H1 (cell line): ENCODE results near the gene TSPAN8. TPM values are rescaled to one million over a fixed set of nuclear protein-coding genes. Genes with fewer than 3 reads are reported as not detected.

Experiments used
- CTCF ChIA-PET: fragments of 300-600 bp; sonication (Branson Sonifier 250); formaldehyde crosslinking; loops from one replicate; lab custom pipeline; 2021; ENCODE audit not compliant: partially characterized antibody; lab: Charles Lee
- POLR2A ChIA-PET: fragments of 300-600 bp; sonication (Branson Sonifier 250); formaldehyde crosslinking; loops from one replicate; lab custom pipeline; 2021; ENCODE audit warnings: inconsistent platforms; ENCODE audit not compliant: partially characterized antibody; lab: Charles Lee
- DNase-seq, 2 experiments: peaks; one replicate each; pipeline versions ENCODE4 v3.0.0 to v3.0.0-alpha.2; 2010 to 2022; ENCODE audit warnings: low spot score in 2 of 2, low read depth in 1 of 2, mixed read lengths in 1 of 2
- FAIRE-seq: peaks from 2 replicates; lab custom pipeline; 2011; peaks lifted over from hg19 to GRCh38; lab: Jason Lieb, UNC
- H2AFZ ChIP-seq: 2 replicates; pipeline ENCODE4 v1.8.1; 2012; ENCODE audit warnings: low read length, inconsistent platforms
- H2AK5ac ChIP-seq: 2 replicates; pipeline ENCODE4 v1.6.1; 2013; ENCODE audit warnings: low read depth, low read length
- H2BK120ac ChIP-seq: replicated peaks from 2 replicates; pipeline ENCODE3; 2013; ENCODE audit warnings: low read depth, low read length, inconsistent platforms
- H2BK12ac ChIP-seq: 2 replicates; pipeline ENCODE4 v1.6.1; 2013; ENCODE audit warnings: low read depth, low read length
- H2BK15ac ChIP-seq: 2 replicates; pipeline ENCODE4 v1.6.1; 2013; ENCODE audit warnings: low read length
- H2BK20ac ChIP-seq: 2 replicates; pipeline ENCODE4 v1.6.1; 2013; ENCODE audit warnings: low read length
- H2BK5ac ChIP-seq: 2 replicates; pipeline ENCODE4 v1.6.1; 2013; ENCODE audit warnings: low read depth, low read length
- H3K14ac ChIP-seq: 2 replicates; pipeline ENCODE4 v1.6.1; 2013; ENCODE audit warnings: inconsistent platforms; ENCODE audit not compliant: insufficient read length
- H3K18ac ChIP-seq: 2 replicates; pipeline ENCODE4 v1.6.1; 2013; ENCODE audit warnings: low read length; ENCODE audit errors: extremely low read depth
- H3K23ac ChIP-seq: 2 replicates; pipeline ENCODE4 v1.6.1; 2013; ENCODE audit warnings: inconsistent platforms; ENCODE audit not compliant: insufficient read length
- H3K23me2 ChIP-seq: 2 replicates; pipeline ENCODE4 v1.6.1; 2013; ENCODE audit warnings: low read depth, low read length
- H3K27ac ChIP-seq: 2 replicates; pipeline ENCODE4 v1.6.1; 2011; ENCODE audit warnings: low read depth, low read length, inconsistent platforms
- H3K27me3 ChIP-seq, 4 experiments: replicated peaks in 1 of 4; 1 replicate in 1 of 4; 2 replicates in 3 of 4; pipeline versions ENCODE4 v1.6.1 to v1.8.1; 2011 to 2013; ENCODE audit warnings: low read length in 3 of 4, mild to moderate bottlenecking in 3 of 4, inconsistent platforms in 2 of 4, mixed read lengths in 2 of 4, moderate library complexity in 1 of 4; ENCODE audit not compliant: control insufficient read depth in 3 of 4, insufficient read depth in 3 of 4; ENCODE audit errors: extremely low read depth in 1 of 4
- H3K36me3 ChIP-seq, 4 experiments: 2 replicates each; pipeline versions ENCODE4 v1.6.1 to v1.8.1; 2011 to 2013; ENCODE audit warnings: mild to moderate bottlenecking in 4 of 4, low read length in 3 of 4, moderate library complexity in 2 of 4, control low read depth in 1 of 4, inconsistent platforms in 1 of 4; ENCODE audit not compliant: insufficient read depth in 4 of 4, control insufficient read depth in 2 of 4
- H3K4ac ChIP-seq: replicated peaks from 2 replicates; pipeline ENCODE3; 2013; ENCODE audit warnings: low read length, low read depth, mixed read lengths, inconsistent platforms; ENCODE audit not compliant: insufficient read length
- H3K4me1 ChIP-seq, 4 experiments: replicated peaks in 1 of 4; 1 replicate in 1 of 4; 2 replicates in 3 of 4; pipeline versions ENCODE4 v1.6.1 to v1.8.1; 2011 to 2013; ENCODE audit warnings: low read length in 3 of 4, inconsistent platforms in 2 of 4, mixed read lengths in 1 of 4; ENCODE audit not compliant: insufficient read depth in 4 of 4, control insufficient read depth in 3 of 4
- H3K4me2 ChIP-seq, 2 experiments: 2 replicates each; pipeline versions ENCODE4 v1.6.1 to v1.8.1; 2011 to 2013; ENCODE audit warnings: low read depth in 2 of 2, low read length in 2 of 2, control low read depth in 1 of 2, inconsistent platforms in 1 of 2, mild to moderate bottlenecking in 1 of 2; ENCODE audit not compliant: insufficient read depth in 1 of 2
- H3K4me3 ChIP-seq, 4 experiments: fragments of 200-600, 300-600 bp in 1 of 4; sonication (generic), shearing (Covaris generic), sonication (Bioruptor Twin) in 1 of 4; 2 replicates each; pipeline versions ENCODE4 v1.5.1 to v1.8.1; 2011 to 2016; ENCODE audit warnings: low read length in 4 of 4, low read depth in 3 of 4, control low read depth in 2 of 4, inconsistent platforms in 2 of 4, mild to moderate bottlenecking in 2 of 4, mixed read lengths in 1 of 4, moderate library complexity in 1 of 4; ENCODE audit not compliant: insufficient read depth in 2 of 4; ENCODE audit errors: extremely low read depth in 1 of 4
- H3K56ac ChIP-seq: replicated peaks from 2 replicates; pipeline ENCODE3; 2013; ENCODE audit warnings: low read depth, mild to moderate bottlenecking, mixed read lengths, low read length, inconsistent platforms; ENCODE audit not compliant: insufficient read length
- H3K79me1 ChIP-seq: 2 replicates; pipeline ENCODE4 v1.6.1; 2013; ENCODE audit warnings: low read depth, low read length, control low read depth
- H3K79me2 ChIP-seq, 2 experiments: 2 replicates each; pipeline versions ENCODE4 v1.6.1 to v1.8.1; 2012 to 2013; ENCODE audit warnings: low read length in 2 of 2, mild to moderate bottlenecking in 2 of 2, inconsistent platforms in 1 of 2; ENCODE audit not compliant: insufficient read depth in 2 of 2, control insufficient read depth in 1 of 2
- H3K9ac ChIP-seq, 4 experiments: replicated peaks in 1 of 4; 1 replicate in 1 of 4; 2 replicates in 3 of 4; pipeline versions ENCODE4 v1.6.1 to v1.8.1; 2011 to 2013; ENCODE audit warnings: low read depth in 3 of 4, low read length in 3 of 4, control low read depth in 2 of 4, mild to moderate bottlenecking in 2 of 4, moderate library complexity in 2 of 4, inconsistent platforms in 1 of 4; ENCODE audit errors: extremely low read depth in 1 of 4
- H3K9me3 ChIP-seq, 2 experiments: 2 replicates each; pipeline versions ENCODE4 v1.6.1 to v1.8.1; 2012 to 2013; ENCODE audit warnings: mild to moderate bottlenecking in 2 of 2, moderate library complexity in 2 of 2, control low read depth in 1 of 2, inconsistent platforms in 1 of 2, low read depth in 1 of 2, low read length in 1 of 2, mixed read lengths in 1 of 2; ENCODE audit not compliant: insufficient read depth in 2 of 2
- H4K20me1 ChIP-seq, 2 experiments: replicated peaks in 1 of 2; 2 replicates each; pipeline versions ENCODE3 to v1.8.1; 2011 to 2013; ENCODE audit warnings: inconsistent platforms in 2 of 2, low read length in 2 of 2, mild to moderate bottlenecking in 1 of 2; ENCODE audit not compliant: insufficient read depth in 2 of 2, control insufficient read depth in 1 of 2
- H4K5ac ChIP-seq: 2 replicates; pipeline ENCODE4 v1.6.1; 2013; ENCODE audit warnings: low read length, low read depth, mixed read lengths, inconsistent platforms; ENCODE audit not compliant: insufficient read length
- H4K8ac ChIP-seq: 2 replicates; pipeline ENCODE4 v1.8.0; 2013; ENCODE audit warnings: mild to moderate bottlenecking, moderate library complexity, low read length, inconsistent platforms; ENCODE audit not compliant: insufficient read depth; ENCODE audit errors: extremely low read depth
- H4K91ac ChIP-seq: replicated peaks from 2 replicates; pipeline ENCODE3; 2013; ENCODE audit warnings: low read length, mixed read lengths, inconsistent platforms; ENCODE audit not compliant: insufficient read length
- EP300 ChIP-seq, 2 experiments: IDR thresholded peaks; 1 replicate in 1 of 2; 2 replicates in 1 of 2; pipeline ENCODE4 v1.6.1; 2011 to 2012; ENCODE audit warnings: low read depth in 2 of 2, low read length in 2 of 2, mild to moderate bottlenecking in 2 of 2, borderline replicate concordance in 1 of 2, inconsistent platforms in 1 of 2, moderate library complexity in 1 of 2
- JUN ChIP-seq: IDR thresholded peaks from 2 replicates; pipeline ENCODE4 v1.6.1; 2011; ENCODE audit warnings: low read depth, mild to moderate bottlenecking, improper control_type of control experiment, low read length
- POLR2AphosphoS5 ChIP-seq: IDR thresholded peaks from 2 replicates; pipeline ENCODE4 v1.6.1; 2011; ENCODE audit warnings: low read depth, low read length
- RNF2 ChIP-seq: fragments of 200-900, 300-1000 bp; sonication (generic); IDR thresholded peaks from 2 replicates; pipeline ENCODE4 v1.7.1; 2016; ENCODE audit warnings: borderline replicate concordance, low read depth, mild to moderate bottlenecking, antibody characterized with exemption, low read length; ENCODE audit not compliant: poor library complexity, severe bottlenecking; ENCODE audit errors: missing control alignments
- SAP30 ChIP-seq: fragments of 300-600 bp; sonication (generic); IDR thresholded peaks from 2 replicates; pipeline ENCODE4 v1.7.1; 2012; ENCODE audit warnings: low read length, moderate library complexity, mild to moderate bottlenecking, inconsistent platforms; ENCODE audit not compliant: insufficient read depth, insufficient replicate concordance
- SIX5 ChIP-seq: IDR thresholded peaks from 2 replicates; pipeline ENCODE4 v1.6.1; 2011; ENCODE audit warnings: mild to moderate bottlenecking, low read depth, low read length
- WGBS, 2 experiments: shearing (Covaris generic) in 1 of 2; methylation state at CpG; one replicate each; pipeline versions ENCODE4 v1.1.6 to v1.1.7; 2013 to 2015; ENCODE audit warnings: low lambda C conversion rate in 2 of 2, mixed read lengths in 2 of 2, inconsistent platforms in 1 of 2, low coverage in 1 of 2, missing lambda C conversion rate in 1 of 2; ENCODE audit not compliant: insufficient replicate concordance in 2 of 2, insufficient coverage in 1 of 2, insufficient read length in 1 of 2; ENCODE audit errors: extremely low coverage in 1 of 2, missing lambda C conversion rate in 1 of 2; 5-methylcytosine and 5-hydroxymethylcytosine counted together
- polyA plus RNA-seq, 7 experiments: library from polyadenylated mRNA; depleted of rRNA in 3 of 7; stranded (reverse) in 5 of 7; unstranded in 2 of 7; fragments of >200 nt in 5 of 7; fragments of 200-250 nt in 2 of 7; gene quantifications; 1 replicate in 5 of 7; 2 replicates in 1 of 7; 4 replicates in 1 of 7; pipeline versions ENCODE4 v1.2.1 to v1.2.3, GENCODE V29; 2011 to 2013; ENCODE audit warnings: missing spikeins in 2 of 7, mixed read lengths in 2 of 7
- total RNA-seq: library from RNA; stranded (reverse); fragmentation: NEBNext Ultra II Directional; extraction: Animal tissue kit (Norgen Biotek cat#: 25700); gene quantifications from 2 replicates; pipeline ENCODE4 v1.2.1, GENCODE V29; 2021

Gene TSPAN8
- total and polyA plus RNA-seq, 2 of the 8 experiments (the other 6 are each of a cell fraction or from before 2014, with no cell fraction given) = not detected

GRCh38 chr12:71200706-71201105 is 42.9 kb upstream of the TSPAN8 start:
- peaks cover 0 to 8% (median 3%) of the 10 kb centered on the region in 4 experiments; a peak in 2 of 7 replicates for H3K4me1 ChIP-seq
- no peak overlapping the region for H4K91ac ChIP-seq
- no peak overlapping the region for H3K23ac ChIP-seq
- H3K4me3 ChIP-seq = no peak overlapping the region
- DNase-seq (no peak), FAIRE-seq (no peak)
- H3K9ac ChIP-seq = no peak overlapping the region
- H2BK20ac ChIP-seq = no peak overlapping the region
- no peak overlapping the region for H3K27ac ChIP-seq
- peak overlapping the region; percentile 71 for H4K5ac ChIP-seq
- no peak overlapping the region for H2BK12ac ChIP-seq
- no peaks in the 10 kb centered on the region for H3K79me2 ChIP-seq
- no peaks in the 10 kb centered on the region for H4K20me1 ChIP-seq
- H3K56ac ChIP-seq = no peak overlapping the region
- H2BK5ac ChIP-seq = no peak overlapping the region
- CTCF ChIA-PET = no interaction called here
- no peaks in the 10 kb centered on the region for H3K79me1 ChIP-seq
- no peak overlapping the region for H4K8ac ChIP-seq
- no peaks in the 10 kb centered on the region for H3K27me3 ChIP-seq
- no peak overlapping the region for H2BK15ac ChIP-seq
- H2AK5ac ChIP-seq = no peak overlapping the region
- H3K23me2 ChIP-seq = no peaks in the 10 kb centered on the region
- TF ChIP-seq SIX5 = no peak
- no peak for TF ChIP-seq EP300 (IDR thresholded peaks at IDR 0.05; ENCODE audit: borderline replicate concordance in 1 of 2, low read depth in 2 of 2, low read length in 2 of 2)
- TF ChIP-seq POLR2AphosphoS5 = no peak
- TF ChIP-seq JUN = no peak
- no peak for TF ChIP-seq RNF2
- no peak for TF ChIP-seq SAP30
- TF ChIP-seq, all 59 proteins: peak for 0
- Histone ChIP-seq H2AFZ (no peak overlapping the region), H2BK120ac (peak overlapping the region; percentile 52), H3K18ac (no peak overlapping the region), H3K4ac (no peak overlapping the region), H3K14ac (no peak overlapping the region), H3K9me3 (peaks cover 4 to 10% of the 10 kb centered on the region in 2 experiments; a peak in 2 of 4 replicates), H3K4me2 (no peak overlapping the region), H3K36me3 (no peaks in the 10 kb centered on the region; a peak in 1 of 8 replicates)
- 90% methylated on average over 2 of the region's 2 CpGs; no CpG with 5 or more reads in 1 of the 2 experiments for WGBS, 2 experiments
- POLR2A ChIA-PET = no interaction called here
